CD14-positive monocyte (primary cell): Measurements from ENCODE around the gene ESF1. TPM values are rescaled to one million over a fixed set of nuclear protein-coding genes. Genes with fewer than 3 reads are reported as not detected.
A peak's percentile ranks its signal among the peaks of the same experiment; 100 is the strongest.

Experiments
- DNase-seq, 3 donors: peaks; one replicate each; pipeline ENCODE4 v3.0.0-alpha.2; 2011 to 2022
- H2AFZ ChIP-seq: 2 replicates; pipeline ENCODE4 v1.6.0; 2012; ENCODE audit warnings: mild to moderate bottlenecking, low read depth, low read length, inconsistent platforms; ENCODE audit not compliant: insufficient read depth, poor library complexity, severe bottlenecking
- H3K27ac ChIP-seq, 2 donors: 1 replicate in 1 of 2; 2 replicates in 1 of 2; pipeline ENCODE4 v1.5.1; 2012 to 2013; ENCODE audit warnings: low read length in 2 of 2, control low read depth in 1 of 2, inconsistent platforms in 1 of 2, low read depth in 1 of 2, mild to moderate bottlenecking in 1 of 2
- H3K27me3 ChIP-seq, 2 donors: one replicate each; pipeline versions ENCODE4 v1.6.0 to v1.6.1; 2011 to 2013; ENCODE audit warnings: low read length in 2 of 2; ENCODE audit not compliant: control insufficient read depth in 2 of 2, insufficient read depth in 2 of 2
- H3K36me3 ChIP-seq, 2 donors: replicated peaks in 1 of 2; 1 replicate in 1 of 2; 2 replicates in 1 of 2; pipeline versions ENCODE4 v1.5.1 to v1.6.1; 2012 to 2013; ENCODE audit warnings: low read length in 2 of 2, control low read depth in 1 of 2, inconsistent platforms in 1 of 2, mild to moderate bottlenecking in 1 of 2; ENCODE audit not compliant: insufficient read depth in 2 of 2, control insufficient read depth in 1 of 2
- H3K4me1 ChIP-seq, 2 donors: 1 replicate in 1 of 2; 2 replicates in 1 of 2; pipeline versions ENCODE4 v1.5.1 to v1.6.1; 2012 to 2013; ENCODE audit warnings: low read length in 2 of 2, control low read depth in 1 of 2, inconsistent platforms in 1 of 2, mild to moderate bottlenecking in 1 of 2, moderate library complexity in 1 of 2; ENCODE audit not compliant: insufficient read depth in 2 of 2, control insufficient read depth in 1 of 2
- H3K4me2 ChIP-seq: replicated peaks from 2 replicates; pipeline ENCODE3; 2012; ENCODE audit warnings: low read length, moderate library complexity, mild to moderate bottlenecking; ENCODE audit not compliant: poor library complexity, severe bottlenecking; ENCODE audit errors: extremely low read depth
- H3K4me3 ChIP-seq, 3 experiments: fragments of 200-600 bp in 1 of 3; sonication (generic) in 1 of 3; replicated peaks in 1 of 3; 1 replicate in 2 of 3; 2 replicates in 1 of 3; pipeline ENCODE4 v1.5.1; 2011 to 2013; ENCODE audit warnings: low read length in 3 of 3, mild to moderate bottlenecking in 3 of 3, control low read depth in 2 of 3, low read depth in 2 of 3, inconsistent platforms in 1 of 3, moderate library complexity in 1 of 3
- H3K79me2 ChIP-seq: 2 replicates; pipeline ENCODE4 v1.6.0; 2012; ENCODE audit warnings: mild to moderate bottlenecking, control low read depth, inconsistent platforms, low read length, moderate library complexity; ENCODE audit not compliant: insufficient read depth
- H3K9ac ChIP-seq: 2 replicates; pipeline ENCODE4 v1.6.0; 2017; ENCODE audit warnings: low read length, mild to moderate bottlenecking; ENCODE audit not compliant: insufficient read depth, poor library complexity, severe bottlenecking
- H3K9me3 ChIP-seq, 2 donors: replicated peaks in 1 of 2; 1 replicate in 1 of 2; 2 replicates in 1 of 2; pipeline versions ENCODE4 v1.5.1 to v1.6.1; 2012 to 2013; ENCODE audit warnings: low read length in 2 of 2, control low read depth in 1 of 2; ENCODE audit not compliant: control insufficient read depth in 1 of 2, insufficient read depth in 1 of 2
- H4K20me1 ChIP-seq: 2 replicates; pipeline ENCODE4 v1.6.0; 2012; ENCODE audit warnings: mild to moderate bottlenecking, low read length, control low read depth, moderate library complexity; ENCODE audit not compliant: insufficient read depth
- H3K27ac Mint-ChIP-seq, 7 donors: one replicate each; pipeline ENCODE4 v1.8.0; 2020; ENCODE audit warnings: mild to moderate bottlenecking in 7 of 7, mixed read lengths in 7 of 7, moderate library complexity in 6 of 7, inconsistent platforms in 2 of 7
- H3K27me3 Mint-ChIP-seq, 3 donors: one replicate each; pipeline ENCODE4 v1.8.0; 2021 to 2022; ENCODE audit warnings: low read depth in 3 of 3, mild to moderate bottlenecking in 3 of 3, mixed read lengths in 3 of 3, moderate library complexity in 3 of 3, inconsistent platforms in 1 of 3
- H3K36me3 Mint-ChIP-seq, 2 donors: one replicate each; pipeline ENCODE4 v1.8.0; 2020; ENCODE audit warnings: mixed read lengths in 2 of 2, inconsistent platforms in 1 of 2, mild to moderate bottlenecking in 1 of 2
- H3K4me1 Mint-ChIP-seq: one replicate; pipeline ENCODE4 v1.8.0; 2020; ENCODE audit warnings: mild to moderate bottlenecking, mixed read lengths
- H3K4me3 Mint-ChIP-seq, 2 donors: one replicate each; pipeline ENCODE4 v1.8.0; 2020; ENCODE audit warnings: mild to moderate bottlenecking in 2 of 2, mixed read lengths in 2 of 2, moderate library complexity in 1 of 2
- H3K9me3 Mint-ChIP-seq, 7 donors: one replicate each; pipeline ENCODE4 v1.8.0; 2020 to 2022; ENCODE audit warnings: mixed read lengths in 7 of 7, mild to moderate bottlenecking in 6 of 7, moderate library complexity in 6 of 7, inconsistent platforms in 2 of 7
- WGBS: methylation state at CpG from one replicate; pipeline ENCODE4 v1.1.5; 2013; ENCODE audit warnings: missing lambda C conversion rate; ENCODE audit not compliant: insufficient coverage; 5-methylcytosine and 5-hydroxymethylcytosine counted together
- intact Hi-C, 2 donors: fragments of 100-400 bp; cut with micrococcal nuclease; formaldehyde crosslinking; loops; one replicate each; pipeline versions ENCODE4 v1.15.0 to v1.15.1; 2023
- polyA plus RNA-seq, 3 donors: library from polyadenylated mRNA; depleted of rRNA in 1 of 3; unstranded in 2 of 3; stranded (reverse) in 1 of 3; fragments of 300-500 nt in 2 of 3; fragments of >200 nt in 1 of 3; fragmentation: Illumina TruSeq in 2 of 3; gene quantifications; 1 replicate in 2 of 3; 2 replicates in 1 of 3; pipeline ENCODE4 v1.2.3, GENCODE V29; 2012 to 2021
- TF ChIP-seq, protein P1 (sequence below): fragments of 200-600 bp; IDR thresholded peaks from one replicate; pipeline ENCODE4 v1.8.0; 2022; ENCODE audit warnings: antibody characterized with exemption, mild to moderate bottlenecking

The ESF1 gene
- polyA plus RNA-seq, 3 donors: 0.73 to 2.3 (median 1.7) TPM

DNA sequence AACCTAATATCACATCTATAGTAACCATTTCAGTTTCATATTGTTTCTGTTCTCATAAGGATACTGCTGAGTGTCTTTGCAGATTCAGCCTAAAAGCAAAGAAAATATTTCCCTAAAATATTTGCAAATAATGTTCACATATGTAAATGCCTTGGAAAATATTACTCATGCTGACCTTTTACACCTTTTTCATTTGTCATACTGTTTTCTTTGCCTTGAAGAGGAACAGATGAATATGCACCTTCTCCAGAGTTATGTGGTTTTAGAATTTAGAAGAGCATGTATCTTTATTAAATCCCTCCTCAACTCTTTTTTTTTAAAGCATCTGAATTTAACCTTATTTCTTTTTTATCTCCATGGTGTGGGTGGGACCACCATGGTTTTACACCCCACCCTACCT lies 32.6 kb upstream of the ESF1 start:
- Mint-ChIP-seq H3K36me3 (peaks cover 51 to 52% of the 10 kb centered on the region in 2 donors), H3K27ac (peak overlapping the region in 1 of 7 donors; percentile 37), H3K9me3 (peaks cover 0 to 3% (median 0%) of the 10 kb centered on the region in 7 donors), H3K4me3 (no peak overlapping the region), H3K4me1 (peaks cover 8% of the 10 kb centered on the region), H3K27me3 (peaks cover 0 to under 1% (median 0%) of the 10 kb centered on the region in 3 donors)
- TF ChIP-seq, protein P1, sequence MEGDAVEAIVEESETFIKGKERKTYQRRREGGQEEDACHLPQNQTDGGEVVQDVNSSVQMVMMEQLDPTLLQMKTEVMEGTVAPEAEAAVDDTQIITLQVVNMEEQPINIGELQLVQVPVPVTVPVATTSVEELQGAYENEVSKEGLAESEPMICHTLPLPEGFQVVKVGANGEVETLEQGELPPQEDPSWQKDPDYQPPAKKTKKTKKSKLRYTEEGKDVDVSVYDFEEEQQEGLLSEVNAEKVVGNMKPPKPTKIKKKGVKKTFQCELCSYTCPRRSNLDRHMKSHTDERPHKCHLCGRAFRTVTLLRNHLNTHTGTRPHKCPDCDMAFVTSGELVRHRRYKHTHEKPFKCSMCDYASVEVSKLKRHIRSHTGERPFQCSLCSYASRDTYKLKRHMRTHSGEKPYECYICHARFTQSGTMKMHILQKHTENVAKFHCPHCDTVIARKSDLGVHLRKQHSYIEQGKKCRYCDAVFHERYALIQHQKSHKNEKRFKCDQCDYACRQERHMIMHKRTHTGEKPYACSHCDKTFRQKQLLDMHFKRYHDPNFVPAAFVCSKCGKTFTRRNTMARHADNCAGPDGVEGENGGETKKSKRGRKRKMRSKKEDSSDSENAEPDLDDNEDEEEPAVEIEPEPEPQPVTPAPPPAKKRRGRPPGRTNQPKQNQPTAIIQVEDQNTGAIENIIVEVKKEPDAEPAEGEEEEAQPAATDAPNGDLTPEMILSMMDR: no peak
- H3K4me1 ChIP-seq: peaks cover 5 to 7% of the 10 kb centered on the region in 2 donors
- no peaks in the 10 kb centered on the region for H4K20me1 ChIP-seq
- no peak overlapping the region for H3K4me2 ChIP-seq
- no peaks in the 10 kb centered on the region for H3K9me3 ChIP-seq
- no peak overlapping the region for H3K9ac ChIP-seq
- H3K79me2 ChIP-seq: no peaks in the 10 kb centered on the region
- H3K27me3 ChIP-seq: no peaks in the 10 kb centered on the region
- H2AFZ ChIP-seq: no peak overlapping the region
- H3K27ac ChIP-seq: no peak overlapping the region
- H3K4me3 ChIP-seq: no peak overlapping the region
- no peak for DNase-seq
- H3K36me3 ChIP-seq: peaks cover 63 to 66% of the 10 kb centered on the region in 2 donors
- intact Hi-C loops: no loop called here

DNA sequence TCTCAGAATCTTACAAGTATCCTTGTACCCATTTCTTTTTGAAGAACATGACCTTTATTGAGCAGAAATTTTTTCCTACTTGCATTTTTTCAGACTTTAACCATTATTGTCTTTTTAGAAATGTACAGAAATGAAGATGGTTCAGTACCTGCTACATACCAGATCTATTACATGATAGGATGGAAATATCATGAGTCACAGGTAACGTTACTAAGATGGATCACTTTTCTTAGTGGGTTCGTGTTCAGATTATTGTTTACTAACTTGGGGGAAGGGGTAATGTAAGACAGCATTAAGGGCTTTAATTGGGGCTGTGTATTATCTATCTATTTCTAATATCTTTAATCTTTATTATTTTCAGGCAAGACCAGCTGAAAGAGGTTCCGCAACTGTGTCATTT lies 32.0 kb upstream of the ESF1 start:
- Histone ChIP-seq H3K4me1 (peaks cover 0 to 2% of the 10 kb centered on the region in 2 donors), H3K4me2 (no peak overlapping the region), H3K4me3 (no peak overlapping the region), H4K20me1 (no peaks in the 10 kb centered on the region), H3K27me3 (no peaks in the 10 kb centered on the region), H3K9ac (no peak overlapping the region), H3K27ac (no peak overlapping the region), H3K9me3 (no peaks in the 10 kb centered on the region), H2AFZ (no peak overlapping the region), H3K79me2 (no peaks in the 10 kb centered on the region), H3K36me3 (peaks cover 68 to 72% of the 10 kb centered on the region in 2 donors)
- no CpG with 5 or more reads among the region's 3 CpGs for WGBS
- Mint-ChIP-seq H3K4me1 (peaks cover 5% of the 10 kb centered on the region), H3K36me3 (peaks cover 51 to 52% of the 10 kb centered on the region in 2 donors), H3K27me3 (no peaks in the 10 kb centered on the region), H3K9me3 (peaks cover 0 to 3% (median 0%) of the 10 kb centered on the region in 7 donors), H3K4me3 (no peak overlapping the region), H3K27ac (peak overlapping the region in 1 of 7 donors; percentile 28)
- TF ChIP-seq, protein P1: no peak
- intact Hi-C loops: no loop called here
- no peak for DNase-seq
